NB4 (cell line): ENCODE results near the gene THAP12.

Source experiments
- CTCF ChIP-seq: IDR thresholded peaks from one replicate; pipeline ENCODE4 v1.5.1; 2012; ENCODE audit warnings: low read depth, low read length
- MAX ChIP-seq: IDR thresholded peaks from 2 replicates; pipeline ENCODE4 v1.6.1; 2011; ENCODE audit warnings: low read depth, low read length
- POLR2A ChIP-seq: IDR thresholded peaks from 2 replicates; pipeline ENCODE4 v1.6.1; 2011; ENCODE audit warnings: mild to moderate bottlenecking; ENCODE audit not compliant: insufficient read length; ENCODE audit errors: extremely low read depth

- TF ChIP-seq CTCF (no peak), POLR2A (no peak), MAX (no peak)
These were observed 19.2 kb downstream of the THAP12 start for GRCh38 chr11:76361776-76362175.
